Activated T-helper 1 cell treated with anti-CD3 and anti-CD28 coated beads, Interleukin-12 subunit alpha, Interleukin-12 subunit beta, Interleukin-2, Interleukin-4 antibody, amounts not matched to agents 30 ng/mL and 10 ng/mL and 1 ng/mL, durations not matched to agents 14 hours and 24 hours and 36 hours (primary cell): ENCODE measurements around the gene TPCN2. TPM values are rescaled to one million over a fixed set of nuclear protein-coding genes. Genes with fewer than 3 reads are reported as not detected.

ENCODE experiments used
- DNase-seq: peaks from one replicate; pipeline ENCODE4 v3.0.0; 2021; ENCODE audit warnings: low spot score
- H3K27ac Mint-ChIP-seq: one replicate; pipeline ENCODE4 v1.8.0; 2021; ENCODE audit warnings: mild to moderate bottlenecking, mixed read lengths
- H3K27me3 Mint-ChIP-seq: one replicate; pipeline ENCODE4 v1.8.0; 2022; ENCODE audit warnings: mild to moderate bottlenecking, moderate library complexity, mixed read lengths; ENCODE audit not compliant: insufficient read depth
- H3K36me3 Mint-ChIP-seq: one replicate; pipeline ENCODE4 v1.8.0; 2021; ENCODE audit warnings: low read depth, mixed read lengths
- H3K4me1 Mint-ChIP-seq: one replicate; pipeline ENCODE4 v1.8.0; 2021; ENCODE audit warnings: low read depth, mixed read lengths
- H3K4me3 Mint-ChIP-seq: one replicate; pipeline ENCODE4 v1.8.0; 2021; ENCODE audit warnings: mild to moderate bottlenecking, moderate library complexity, mixed read lengths
- H3K9me3 Mint-ChIP-seq: one replicate; pipeline ENCODE4 v1.8.0; 2021; ENCODE audit warnings: mixed read lengths
- intact Hi-C: fragments of 100-400 bp; cut with micrococcal nuclease; formaldehyde crosslinking; loops from one replicate; pipeline ENCODE4 v1.15.1; 2024
- total RNA-seq: library from RNA; stranded (reverse); gene quantifications from 2 replicates; pipeline ENCODE4 v1.2.3, GENCODE V29; 2022

The TPCN2 gene
- total RNA-seq, 1 donor from 2014 or later, result 19.2 TPM

DNA sequence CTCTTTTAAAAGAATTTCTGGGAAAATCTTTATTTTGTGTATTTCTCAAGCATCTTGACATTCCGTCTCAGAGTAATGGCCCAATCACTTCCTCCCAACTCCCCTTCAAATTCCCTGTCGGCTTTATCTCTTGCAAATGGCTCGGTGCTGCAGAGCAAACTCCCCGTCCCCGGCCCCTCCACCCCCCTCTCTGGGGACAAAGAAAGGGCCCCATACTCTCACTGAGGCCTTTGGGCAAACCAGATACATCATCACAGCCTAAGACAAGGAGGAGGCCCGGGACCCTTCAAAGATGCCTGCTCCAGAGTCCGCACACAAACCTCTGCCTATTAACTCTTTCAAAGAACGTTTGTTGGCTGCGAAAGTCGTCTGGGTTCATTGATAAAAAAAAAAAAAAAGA, 103.1 kb downstream of the TPCN2 start:
- H3K27ac Mint-ChIP-seq, result no peak overlapping the region
- H3K9me3 Mint-ChIP-seq, result peaks cover 12% of the 10 kb centered on the region
- peaks cover 7% of the 10 kb centered on the region for H3K27me3 Mint-ChIP-seq
- peaks cover 2% of the 10 kb centered on the region for H3K36me3 Mint-ChIP-seq
- no peak for DNase-seq
- intact Hi-C loops, result no loop called here
- peaks cover 6% of the 10 kb centered on the region for H3K4me1 Mint-ChIP-seq
- no peak overlapping the region for H3K4me3 Mint-ChIP-seq

GRCh38 chr11:69152733-69153421, 104.1 kb downstream of the TPCN2 start:
- H3K9me3 Mint-ChIP-seq, result peaks cover 11% of the 10 kb centered on the region
- no peak overlapping the region for H3K27ac Mint-ChIP-seq
- intact Hi-C loops, result no loop called here
- H3K4me1 Mint-ChIP-seq, result peaks cover 6% of the 10 kb centered on the region
- no peak overlapping the region for H3K4me3 Mint-ChIP-seq
- peaks cover 7% of the 10 kb centered on the region for H3K27me3 Mint-ChIP-seq
- peaks cover 2% of the 10 kb centered on the region for H3K36me3 Mint-ChIP-seq
- no peak for DNase-seq

- no peak for DNase-seq
- H3K4me1 Mint-ChIP-seq, result peaks cover 6% of the 10 kb centered on the region
- H3K27ac Mint-ChIP-seq, result no peak overlapping the region
- peaks cover 7% of the 10 kb centered on the region for H3K27me3 Mint-ChIP-seq
- intact Hi-C loops, result no loop called here
- H3K9me3 Mint-ChIP-seq, result peaks cover 9% of the 10 kb centered on the region
- peaks cover 2% of the 10 kb centered on the region for H3K36me3 Mint-ChIP-seq
- H3K4me3 Mint-ChIP-seq, result no peak overlapping the region
Measured at GRCh38 chr11:69153661-69154060, 104.9 kb downstream of the TPCN2 start.

GRCh38 chr11:69154211-69154913, 105.6 kb downstream of the TPCN2 start:
- Mint-ChIP-seq H3K27ac (no peak overlapping the region), H3K4me1 (no peaks in the 10 kb centered on the region), H3K4me3 (no peak overlapping the region), H3K27me3 (peaks cover 7% of the 10 kb centered on the region), H3K9me3 (peaks cover 4% of the 10 kb centered on the region), H3K36me3 (peaks cover 2% of the 10 kb centered on the region)
- intact Hi-C loops, result no loop called here
- DNase-seq, result no peak

- Mint-ChIP-seq H3K4me3 (no peak overlapping the region), H3K36me3 (peaks cover 2% of the 10 kb centered on the region), H3K27ac (no peak overlapping the region), H3K27me3 (peaks cover 7% of the 10 kb centered on the region), H3K9me3 (peaks cover 4% of the 10 kb centered on the region), H3K4me1 (no peaks in the 10 kb centered on the region)
- DNase-seq, result no peak
- intact Hi-C loops, result no loop called here
Measured at GRCh38 chr11:69154938-69155301, 106.2 kb downstream of the TPCN2 start.

GRCh38 chr11:69155302-69156234, 106.8 kb downstream of the TPCN2 start, which contains the start of gene SMIM38:
Gene SMIM38, plus strand, starts transcription at chr11:69155935. Its CDS starts 1,912 bp downstream, at chr11:69157847.
- no peaks in the 10 kb centered on the region for H3K4me1 Mint-ChIP-seq
- H3K27ac Mint-ChIP-seq, result no peak within 1 kb of the TSS
- DNase-seq, result no peak
- H3K36me3 Mint-ChIP-seq, result no peaks in the 10 kb centered on the region
- H3K4me3 Mint-ChIP-seq, result no peak within 1 kb of the TSS
- H3K27me3 Mint-ChIP-seq, result peaks cover 7% of the 10 kb centered on the region
- intact Hi-C loops, result no loop called here
- no peaks in the 10 kb centered on the region for H3K9me3 Mint-ChIP-seq

GRCh38 chr11:69156235-69156639, 107.5 kb downstream of the TPCN2 start:
- Mint-ChIP-seq H3K4me1 (no peaks in the 10 kb centered on the region), H3K9me3 (no peaks in the 10 kb centered on the region), H3K4me3 (no peak overlapping the region), H3K27me3 (peaks cover 7% of the 10 kb centered on the region), H3K27ac (no peak overlapping the region), H3K36me3 (no peaks in the 10 kb centered on the region)
- intact Hi-C loops, result no loop called here
- no peak for DNase-seq

DNA sequence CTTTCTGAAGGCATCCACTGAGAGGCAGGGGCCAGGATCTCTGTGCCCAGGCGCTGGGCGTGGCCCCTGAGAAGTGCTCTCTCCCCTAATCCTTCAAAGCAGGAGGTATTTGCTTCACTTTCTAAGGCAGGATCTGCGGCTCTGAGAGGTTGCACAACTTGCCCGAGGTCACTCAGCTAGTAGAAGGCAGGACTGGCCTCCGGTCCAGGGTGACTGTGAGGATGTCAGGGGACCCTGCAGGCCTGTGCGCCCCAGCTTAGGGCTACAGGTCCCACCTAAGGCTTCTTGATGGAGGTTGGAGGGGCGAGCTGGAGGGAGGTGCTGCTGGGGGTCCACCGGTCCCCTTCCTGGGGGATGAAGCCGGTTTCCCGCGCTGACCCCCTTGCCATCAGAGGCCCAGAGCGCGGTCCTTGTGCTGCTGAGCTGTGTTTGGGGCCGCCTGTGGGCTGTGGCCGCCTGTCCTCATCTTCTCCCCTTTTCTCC, 108.0 kb downstream of the TPCN2 start:
- DNase-seq, result no peak
- H3K4me3 Mint-ChIP-seq, result no peak overlapping the region
- no peaks in the 10 kb centered on the region for H3K36me3 Mint-ChIP-seq

DNA sequence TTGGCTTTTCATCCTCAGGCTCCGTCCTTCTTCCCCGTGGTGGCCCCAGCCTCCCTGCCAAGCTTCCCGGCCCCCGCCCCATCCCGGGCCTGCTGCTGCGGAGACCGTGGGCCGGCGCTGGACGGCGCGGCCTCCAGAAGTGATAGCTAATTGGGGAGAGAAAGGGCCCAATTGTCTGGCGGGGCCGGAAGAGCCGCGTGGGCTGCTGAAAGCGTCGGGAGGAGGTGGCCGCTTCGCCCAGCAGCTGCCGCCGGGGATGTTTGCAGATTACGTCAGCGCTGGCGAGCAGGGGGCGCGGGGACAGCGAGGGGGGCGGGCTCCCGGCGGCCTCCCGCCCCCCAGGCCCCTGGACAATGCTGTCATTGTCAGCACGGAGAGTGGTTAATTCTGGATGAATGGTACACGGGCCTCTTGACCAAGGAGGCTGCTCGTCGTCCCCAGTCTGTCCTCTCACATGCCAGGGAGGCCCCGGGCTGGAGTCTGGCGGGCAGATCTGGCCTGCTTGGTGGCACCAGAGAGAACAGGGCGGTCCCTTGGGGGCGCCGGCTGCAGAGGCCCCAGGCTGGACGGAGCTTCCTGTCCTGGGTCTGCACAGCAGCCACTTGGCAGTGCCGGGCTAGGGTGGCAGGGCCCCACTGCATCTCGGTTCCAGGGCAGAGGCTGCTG, 108.6 kb downstream of the TPCN2 start:
- Mint-ChIP-seq H3K27ac (no peak overlapping the region), H3K9me3 (no peaks in the 10 kb centered on the region), H3K27me3 (peaks cover 7% of the 10 kb centered on the region), H3K4me3 (no peak overlapping the region), H3K4me1 (no peaks in the 10 kb centered on the region), H3K36me3 (no peaks in the 10 kb centered on the region)
- no peak for DNase-seq
- intact Hi-C loops, result no loop called here

More for the DNA sequence above, 108.0 kb downstream of the TPCN2 start:
- H3K27ac Mint-ChIP-seq, result no peak overlapping the region
- peaks cover 7% of the 10 kb centered on the region for H3K27me3 Mint-ChIP-seq
- intact Hi-C loops, result no loop called here
- H3K9me3 Mint-ChIP-seq, result no peaks in the 10 kb centered on the region
- H3K4me1 Mint-ChIP-seq, result no peaks in the 10 kb centered on the region

DNA sequence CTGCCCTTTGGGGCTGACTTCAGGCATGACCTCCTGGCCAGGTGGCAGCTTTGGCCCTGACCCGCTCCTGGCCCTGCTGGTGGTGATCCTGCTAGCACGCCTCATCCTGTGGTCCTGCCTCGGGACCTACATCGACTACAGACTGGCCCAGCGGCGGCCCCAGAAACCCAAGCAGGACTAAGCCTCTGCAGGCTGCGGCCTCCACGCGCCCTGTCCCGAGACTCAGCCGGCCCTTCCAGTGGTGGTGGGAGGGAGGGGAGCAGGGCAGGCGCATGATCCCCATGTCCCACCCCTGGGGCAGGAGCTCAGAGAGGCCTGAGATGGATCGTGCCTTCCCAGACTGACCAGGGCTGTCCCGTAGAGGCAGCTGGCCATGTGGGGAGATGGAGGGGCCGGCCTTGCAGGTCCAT, 109.1 kb downstream of the TPCN2 start:
- no peak overlapping the region for H3K4me3 Mint-ChIP-seq
- H3K9me3 Mint-ChIP-seq, result no peaks in the 10 kb centered on the region
- H3K36me3 Mint-ChIP-seq, result no peaks in the 10 kb centered on the region
- peaks cover 7% of the 10 kb centered on the region for H3K27me3 Mint-ChIP-seq
- intact Hi-C loops, result no loop called here
- H3K27ac Mint-ChIP-seq, result no peak overlapping the region
- DNase-seq, result no peak
- no peaks in the 10 kb centered on the region for H3K4me1 Mint-ChIP-seq

DNA sequence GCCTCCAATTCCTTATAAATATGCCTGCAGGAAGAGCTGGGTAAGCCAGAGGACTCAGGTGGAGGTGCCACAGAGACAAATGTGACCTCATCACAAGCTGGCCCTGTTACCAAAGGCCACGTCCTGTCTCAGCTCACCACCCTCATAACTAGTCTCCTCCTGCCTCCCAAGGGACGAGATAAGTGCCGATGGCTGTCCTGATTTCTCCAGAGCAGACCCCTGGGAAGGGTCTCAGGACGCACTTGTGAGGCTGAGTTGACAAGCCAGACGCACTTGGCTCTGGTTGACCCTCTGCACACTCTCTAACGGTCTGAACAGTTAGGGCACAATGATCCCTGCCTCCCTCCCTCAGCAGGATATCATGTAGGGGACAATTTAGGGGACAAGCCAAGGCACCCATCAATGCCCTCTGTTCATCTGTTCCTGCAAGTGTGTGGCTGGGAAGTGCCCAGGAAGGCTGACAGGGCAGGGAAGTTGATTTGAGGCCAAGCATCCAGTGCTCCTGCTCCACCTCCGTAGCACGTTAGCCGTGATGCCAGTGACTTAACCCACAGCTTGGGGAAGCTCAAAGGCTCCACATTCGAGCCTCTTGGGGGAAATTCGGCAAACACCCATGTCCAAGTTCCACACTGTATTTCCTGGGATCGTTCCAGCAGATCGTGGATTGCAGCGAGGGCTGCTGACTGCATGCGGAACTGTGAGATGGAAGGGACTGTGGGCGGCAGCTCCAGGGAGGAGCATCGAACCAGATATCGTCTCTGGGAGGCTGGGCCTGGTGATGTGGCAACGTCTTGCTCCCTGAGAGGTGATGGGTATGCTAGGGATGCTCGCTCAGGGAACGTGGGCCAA, 109.8 kb downstream of the TPCN2 start:
- Mint-ChIP-seq H3K9me3 (no peaks in the 10 kb centered on the region), H3K36me3 (no peaks in the 10 kb centered on the region), H3K27me3 (peaks cover 5% of the 10 kb centered on the region), H3K27ac (no peak overlapping the region), H3K4me3 (no peak overlapping the region), H3K4me1 (no peaks in the 10 kb centered on the region)
- no peak for DNase-seq
- intact Hi-C loops, result no loop called here
